ENCODE results near the gene HCN2. TPM values are rescaled to one million over a fixed set of nuclear protein-coding genes. Genes with fewer than 3 reads are reported as not detected.
"Not testable (repeated sequence)": the region's sequence is repeated elsewhere in the genome, so short reads cannot be mapped to it uniquely, and the experiment has no call there.

The HCN2 gene
- total and polyA plus RNA-seq, 8 donors, result 0.12 to 0.82 (median 0.21) TPM

DNA sequence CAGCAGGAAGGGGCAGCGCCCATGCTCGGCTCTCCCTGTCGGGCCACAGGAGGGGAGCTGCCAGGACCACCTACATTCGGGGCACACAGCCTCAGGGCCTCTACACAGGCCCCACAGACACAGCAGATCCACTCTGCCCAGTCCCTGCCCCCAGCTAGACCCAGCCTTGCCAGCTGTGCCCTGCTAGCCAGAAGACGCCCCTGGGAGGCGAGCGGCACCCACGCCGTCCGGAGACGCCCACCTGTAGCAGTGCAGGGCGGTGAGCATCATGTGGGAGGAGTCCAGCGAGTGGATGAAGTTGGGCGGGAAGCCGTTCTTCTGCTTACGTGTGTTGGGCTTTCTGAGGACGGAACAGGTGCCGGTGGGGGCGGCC, 28.6 kb downstream of the HCN2 start:
- Histone ChIP-seq H3K27me3 (no peaks in the 10 kb centered on the region), H3K9me3 (no peaks in the 10 kb centered on the region), H3K4me3 (no peak overlapping the region), H3K4me1 (no peaks in the 10 kb centered on the region), H3K36me3 (peaks cover 2 to 22% (median 12%) of the 10 kb centered on the region in 3 donors), H3K27ac (no peak overlapping the region)
- 92 to 96% methylated on average over 18 to 19 of the region's 19 CpGs for WGBS, 2 donors
- intact Hi-C loops (cut with DNase I), result no loop called here
- FAIRE-seq (no peak), ATAC-seq (no peak), DNase-seq (peak in 1 of 6 donors; percentile 60)
- TF ChIP-seq CTCF (IDR thresholded peaks at IDR 0.05), result no peak

DNA sequence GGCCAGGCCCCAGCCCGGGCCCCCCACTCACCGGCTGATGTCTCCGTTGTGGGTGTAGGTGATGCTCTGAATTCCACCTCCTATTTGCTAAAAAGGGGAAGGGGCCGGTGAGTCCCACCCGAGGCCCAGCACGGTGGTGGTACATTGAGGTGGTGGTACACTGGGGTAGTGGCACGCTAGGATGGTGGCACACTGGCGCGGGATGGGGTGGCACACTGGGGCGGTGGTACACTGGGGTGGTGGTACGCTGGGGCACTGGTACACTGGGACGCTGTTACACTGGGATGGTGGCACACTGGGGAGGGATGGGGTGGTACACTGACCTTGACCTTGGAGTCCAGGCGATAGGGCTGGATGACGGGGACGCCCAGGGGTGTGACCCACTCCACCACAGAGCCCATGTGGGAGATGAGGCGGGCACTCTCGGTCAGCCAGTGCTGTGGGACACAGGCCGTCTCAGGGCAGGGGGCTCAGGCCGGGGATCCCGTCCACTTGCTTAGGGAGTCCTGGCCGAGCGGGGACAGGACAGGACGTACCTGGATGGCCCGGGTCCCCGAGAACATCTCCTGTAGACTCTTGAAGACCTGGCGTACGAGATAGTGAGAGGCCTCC, 29.1 kb downstream of the HCN2 start:
- no peak overlapping the region for H3K4me3 ChIP-seq
- intact Hi-C loops (cut with DNase I), result no loop called here
- DNase-seq (peak in 1 of 6 donors; percentile 71), ATAC-seq (no peak), FAIRE-seq (no peak)
- no peak overlapping the region for H3K27ac ChIP-seq
- WGBS, 2 donors, result 92 to 94% methylated on average over 25 to 27 of the region's 27 CpGs
- no peaks in the 10 kb centered on the region for H3K4me1 ChIP-seq
- H3K27me3 ChIP-seq, result no peaks in the 10 kb centered on the region
- no peak for TF ChIP-seq CTCF (IDR thresholded peaks at IDR 0.05)
- H3K9me3 ChIP-seq, result no peaks in the 10 kb centered on the region
- H3K36me3 ChIP-seq, result peaks cover 2 to 22% (median 12%) of the 10 kb centered on the region in 3 donors

DNA sequence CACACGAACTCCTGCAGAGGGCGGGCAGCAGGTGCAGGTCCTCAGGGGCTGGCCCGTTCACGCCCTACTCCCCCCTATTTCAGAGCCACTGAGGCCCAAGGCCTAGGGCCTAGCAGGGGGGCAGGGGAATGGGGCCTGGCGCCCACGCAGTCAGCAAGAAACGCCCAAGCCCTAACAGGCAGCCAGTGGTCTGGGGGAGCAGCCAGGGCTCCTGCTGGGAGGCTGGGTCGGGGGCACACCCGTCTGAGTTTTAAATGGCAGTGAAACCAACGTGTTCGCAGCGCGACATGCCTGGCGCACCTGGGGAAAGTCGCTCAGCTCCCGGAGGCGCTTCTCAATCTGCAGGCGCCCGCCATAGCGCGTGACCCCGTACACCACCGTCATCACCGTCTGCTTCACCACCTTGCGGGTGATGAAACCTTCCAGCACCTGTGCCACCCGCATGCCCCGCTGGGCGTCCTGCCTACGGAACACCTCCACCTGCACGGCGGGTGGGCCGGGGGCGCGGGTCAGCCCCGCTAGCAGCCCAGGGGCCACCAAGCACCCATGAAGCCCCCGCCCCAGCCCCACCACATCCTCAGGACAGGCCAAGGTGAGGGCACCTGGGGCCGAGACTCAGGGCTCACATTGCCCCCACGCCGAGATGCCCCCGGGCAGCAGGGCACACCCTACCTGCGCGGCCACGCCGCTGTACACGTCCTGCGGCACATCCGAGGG, 29.8 kb downstream of the HCN2 start:
- FAIRE-seq (no peak), ATAC-seq (no peak), DNase-seq (peak in 1 of 6 donors; percentile 57)
- no peak overlapping the region for H3K4me3 ChIP-seq
- H3K36me3 ChIP-seq, result peaks cover 2 to 22% (median 12%) of the 10 kb centered on the region in 3 donors
- no peak overlapping the region for H3K27ac ChIP-seq
- intact Hi-C loops (cut with DNase I), result no loop called here
- H3K27me3 ChIP-seq, result no peaks in the 10 kb centered on the region
- 95 to 98% methylated on average over 39 to 47 of the region's 47 CpGs for WGBS, 2 donors
- no peaks in the 10 kb centered on the region for H3K4me1 ChIP-seq
- H3K9me3 ChIP-seq, result no peaks in the 10 kb centered on the region
- TF ChIP-seq CTCF (IDR thresholded peaks at IDR 0.05), result no peak

DNA sequence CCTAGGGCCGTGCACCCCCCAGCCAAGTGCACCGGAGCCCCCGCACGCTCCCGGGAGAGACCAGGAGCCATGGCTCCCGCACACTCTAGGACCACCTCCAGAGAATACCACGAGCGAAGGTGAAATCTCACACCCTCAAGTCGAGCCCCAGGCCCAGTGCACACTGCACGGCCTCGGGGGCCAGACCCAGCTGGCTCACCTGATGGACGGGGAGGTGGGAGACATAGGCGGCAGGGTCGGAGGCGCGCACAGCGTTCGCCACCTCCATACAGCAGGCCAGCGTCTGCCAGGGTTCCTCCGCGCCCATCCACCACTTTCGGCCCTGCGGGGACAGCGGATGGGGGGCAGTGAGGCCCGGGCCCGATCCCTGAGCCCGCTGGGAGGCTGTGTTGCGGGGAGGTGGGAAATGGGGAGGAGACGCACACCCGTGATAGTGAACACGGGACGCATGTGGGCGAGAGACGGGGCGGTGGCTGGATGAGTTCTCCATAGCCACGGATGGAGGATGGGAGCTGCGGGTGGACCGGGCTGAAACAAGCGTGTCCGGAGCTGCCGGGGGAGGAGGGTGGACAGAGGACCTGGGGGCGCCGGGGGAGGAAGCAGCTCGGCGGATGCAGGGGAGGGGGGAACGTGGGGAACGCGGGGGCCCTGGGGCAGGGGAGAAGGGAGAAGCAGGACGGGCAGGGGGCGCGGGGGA, 30.6 kb downstream of the HCN2 start:
- H3K27ac ChIP-seq, result no peak overlapping the region
- no peak for FAIRE-seq
- intact Hi-C loops (cut with DNase I), result no loop called here
- H3K27me3 ChIP-seq, result no peaks in the 10 kb centered on the region
- WGBS, 2 donors, result 94 to 95% methylated on average over 41 to 48 of the region's 51 CpGs
- no peak for TF ChIP-seq CTCF (IDR thresholded peaks at IDR 0.05)
- no peaks in the 10 kb centered on the region for H3K4me1 ChIP-seq
- H3K4me3 ChIP-seq, result no peak overlapping the region
- DNase-seq, result peak in 1 of 6 donors; percentile 69
- H3K36me3 ChIP-seq, result peaks cover 2 to 22% (median 12%) of the 10 kb centered on the region in 3 donors
- H3K9me3 ChIP-seq, result no peaks in the 10 kb centered on the region
- no peak for ATAC-seq

GRCh38 chr19:621191-621590, 31.5 kb downstream of the HCN2 start:
- H3K9me3 ChIP-seq; intact Hi-C loops (cut with DNase I); H3K27me3 ChIP-seq; H3K27ac ChIP-seq; ATAC-seq; FAIRE-seq; H3K4me3 ChIP-seq; H3K4me1 ChIP-seq: not testable (repeated sequence)
- peak in 2 of 6 donors; percentile 57 for DNase-seq
- 96 to 97% methylated on average over 46 to 48 of the region's 48 CpGs for WGBS, 2 donors
- H3K36me3 ChIP-seq, result peaks cover 2 to 22% (median 12%) of the 10 kb centered on the region in 3 donors

All from pancreas (tissue), 10 donors.